ENCODE measurements around the gene RASGRF1. TPM values are rescaled to one million over a fixed set of nuclear protein-coding genes. Genes with fewer than 3 reads are reported as not detected.

Gene RASGRF1
- total RNA-seq, 2 experiments from 2014 or later = not detected

GRCh38 chr15:79045041-79045440, 45.5 kb downstream of the RASGRF1 start:
- peaks cover 8 to 14% of the 10 kb centered on the region in 2 experiments for H3K27me3 ChIP-seq (ENCODE audit: control insufficient read depth in 1 of 2, insufficient read depth in 2 of 2, low read length in 2 of 2)
- H3K36me3 ChIP-seq (ENCODE audit: insufficient read depth, low read length) = no peaks in the 10 kb centered on the region
- CTCF ChIA-PET = no interaction called here
- no peak overlapping the region for H3K27ac ChIP-seq (ENCODE audit: low read depth in 1 of 2, low read length in 2 of 2)
- Mint-ChIP-seq H3K4me3 (no peak overlapping the region), H3K36me3 (ENCODE audit: low read depth) (no peaks in the 10 kb centered on the region), H3K4me1 (ENCODE audit: low read depth) (no peaks in the 10 kb centered on the region), H3K27me3 (peaks cover 37% of the 10 kb centered on the region), H3K9me3 (no peaks in the 10 kb centered on the region), H3K27ac (no peak overlapping the region)
- no peaks in the 10 kb centered on the region for H3K4me1 ChIP-seq (ENCODE audit: insufficient read depth, low read length)
- DNase-seq = no peak
- no peak for ATAC-seq (ENCODE audit: poor library complexity)
- intact Hi-C loops (cut with DNase I, micrococcal nuclease) = no loop called here
- TF ChIP-seq CTCF (IDR thresholded peaks at IDR 0.05) = no peak
- POLR2A ChIA-PET = no interaction called here
- H3K4me3 ChIP-seq (ENCODE audit: low read length) = no peak overlapping the region
- H3K9me3 ChIP-seq (ENCODE audit: control insufficient read depth in 1 of 2, insufficient read depth in 1 of 2, low read length in 2 of 2) = peaks cover 17% of the 10 kb centered on the region in 2 experiments

GRCh38 chr15:79042213-79042928, 48.2 kb downstream of the RASGRF1 start:
- Histone ChIP-seq H3K4me1 (ENCODE audit: insufficient read depth, low read length) (no peaks in the 10 kb centered on the region), H3K9me3 (ENCODE audit: control insufficient read depth in 1 of 2, insufficient read depth in 1 of 2, low read length in 2 of 2) (peaks cover 17% of the 10 kb centered on the region in 2 experiments), H3K27ac (ENCODE audit: low read depth in 1 of 2, low read length in 2 of 2) (no peak overlapping the region), H3K27me3 (ENCODE audit: control insufficient read depth in 1 of 2, insufficient read depth in 2 of 2, low read length in 2 of 2) (peaks cover 8 to 14% of the 10 kb centered on the region in 2 experiments), H3K4me3 (ENCODE audit: low read length) (no peak overlapping the region), H3K36me3 (ENCODE audit: insufficient read depth, low read length) (no peaks in the 10 kb centered on the region)
- ChIA-PET POLR2A (no interaction called here), CTCF (no interaction called here)
- DNase-seq = no peak
- H3K4me1 Mint-ChIP-seq (ENCODE audit: low read depth) = no peaks in the 10 kb centered on the region
- H3K9me3 Mint-ChIP-seq = no peaks in the 10 kb centered on the region
- no peak for TF ChIP-seq CTCF (IDR thresholded peaks at IDR 0.05)
- H3K27me3 Mint-ChIP-seq = peaks cover 34% of the 10 kb centered on the region
- H3K4me3 Mint-ChIP-seq = no peak overlapping the region
- no peaks in the 10 kb centered on the region for H3K36me3 Mint-ChIP-seq (ENCODE audit: low read depth)
- H3K27ac Mint-ChIP-seq = no peak overlapping the region
- intact Hi-C loops (cut with DNase I, micrococcal nuclease) = no loop called here
- ATAC-seq (ENCODE audit: poor library complexity) = no peak

- H3K27me3 Mint-ChIP-seq = peaks cover 36% of the 10 kb centered on the region
- peaks cover 8 to 12% of the 10 kb centered on the region in 2 experiments for H3K27me3 ChIP-seq (ENCODE audit: control insufficient read depth in 1 of 2, insufficient read depth in 2 of 2, low read length in 2 of 2)
- ChIA-PET POLR2A (no interaction called here), CTCF (no interaction called here)
- H3K27ac ChIP-seq (ENCODE audit: low read depth in 1 of 2, low read length in 2 of 2) = no peak overlapping the region
- no peak for ATAC-seq (ENCODE audit: poor library complexity)
- H3K36me3 ChIP-seq (ENCODE audit: insufficient read depth, low read length) = no peaks in the 10 kb centered on the region
- H3K36me3 Mint-ChIP-seq (ENCODE audit: low read depth) = no peaks in the 10 kb centered on the region
- no peak for TF ChIP-seq CTCF (IDR thresholded peaks at IDR 0.05)
- no peak overlapping the region for H3K4me3 ChIP-seq (ENCODE audit: low read length)
- H3K27ac Mint-ChIP-seq = no peak overlapping the region
- H3K9me3 Mint-ChIP-seq = no peaks in the 10 kb centered on the region
- intact Hi-C loops (cut with DNase I, micrococcal nuclease) = no loop called here
- no peaks in the 10 kb centered on the region for H3K4me1 ChIP-seq (ENCODE audit: insufficient read depth, low read length)
- H3K4me3 Mint-ChIP-seq = no peak overlapping the region
- H3K9me3 ChIP-seq (ENCODE audit: control insufficient read depth in 1 of 2, insufficient read depth in 1 of 2, low read length in 2 of 2) = peaks cover 17% of the 10 kb centered on the region in 2 experiments
- DNase-seq = no peak
- no peaks in the 10 kb centered on the region for H3K4me1 Mint-ChIP-seq (ENCODE audit: low read depth)
Measured at GRCh38 chr15:79041601-79042168, 48.9 kb downstream of the RASGRF1 start.
